Activated CD4-positive, alpha-beta T cell treated with anti-CD3 and anti-CD28 coated beads, Interleukin-2, amount 50 U/mL, for 48 hours (primary cell): ENCODE data around the gene OSMR.

Experiments
- DNase-seq, 2 experiments: peaks; one replicate each; pipeline ENCODE4 v3.0.0-alpha.2; 2020

OSMR gene

GRCh38 chr5:38931731-38932130, 85.9 kb downstream of the OSMR start:
- no peak for DNase-seq

- no peak for DNase-seq
These were observed 87.1 kb downstream of the OSMR start for GRCh38 chr5:38932854-38933408.

GRCh38 chr5:38935437-38935836, 89.6 kb downstream of the OSMR start:
- no peak for DNase-seq

GRCh38 chr5:38936269-38936668, 90.5 kb downstream of the OSMR start:
- DNase-seq = no peak

GRCh38 chr5:38938424-38938823, 92.6 kb downstream of the OSMR start:
- no peak for DNase-seq

- DNase-seq = no peak
These were observed 93.2 kb downstream of the OSMR start for GRCh38 chr5:38938973-38939372.

GRCh38 chr5:38940230-38940858, 94.5 kb downstream of the OSMR start:
- DNase-seq = no peak

GRCh38 chr5:38941912-38942311, 96.1 kb downstream of the OSMR start:
- DNase-seq = no peak

GRCh38 chr5:38944282-38944681, 98.5 kb downstream of the OSMR start:
- DNase-seq = no peak

- no peak for DNase-seq
These were observed 102.7 kb downstream of the OSMR start for GRCh38 chr5:38948501-38948900.

- no peak for DNase-seq
These were observed 107.7 kb downstream of the OSMR start for GRCh38 chr5:38953426-38954012.

GRCh38 chr5:38961691-38962090, 115.9 kb downstream of the OSMR start:
- DNase-seq = no peak

- DNase-seq = no peak
These were observed 122.9 kb downstream of the OSMR start for GRCh38 chr5:38968665-38969064.

- DNase-seq = no peak
These were observed 132.2 kb downstream of the OSMR start for GRCh38 chr5:38978036-38978435.

- no peak for DNase-seq
These were observed 133.7 kb downstream of the OSMR start for GRCh38 chr5:38979535-38979934.
